GM10847 (cell line): ENCODE results near the gene CDH5.

ENCODE experiments used
- POLR2A ChIP-seq: IDR thresholded peaks from 2 replicates; pipeline ENCODE4 v1.6.1; 2011; ENCODE audit not compliant: insufficient read length; ENCODE audit errors: extremely low read depth

The CDH5 gene

DNA sequence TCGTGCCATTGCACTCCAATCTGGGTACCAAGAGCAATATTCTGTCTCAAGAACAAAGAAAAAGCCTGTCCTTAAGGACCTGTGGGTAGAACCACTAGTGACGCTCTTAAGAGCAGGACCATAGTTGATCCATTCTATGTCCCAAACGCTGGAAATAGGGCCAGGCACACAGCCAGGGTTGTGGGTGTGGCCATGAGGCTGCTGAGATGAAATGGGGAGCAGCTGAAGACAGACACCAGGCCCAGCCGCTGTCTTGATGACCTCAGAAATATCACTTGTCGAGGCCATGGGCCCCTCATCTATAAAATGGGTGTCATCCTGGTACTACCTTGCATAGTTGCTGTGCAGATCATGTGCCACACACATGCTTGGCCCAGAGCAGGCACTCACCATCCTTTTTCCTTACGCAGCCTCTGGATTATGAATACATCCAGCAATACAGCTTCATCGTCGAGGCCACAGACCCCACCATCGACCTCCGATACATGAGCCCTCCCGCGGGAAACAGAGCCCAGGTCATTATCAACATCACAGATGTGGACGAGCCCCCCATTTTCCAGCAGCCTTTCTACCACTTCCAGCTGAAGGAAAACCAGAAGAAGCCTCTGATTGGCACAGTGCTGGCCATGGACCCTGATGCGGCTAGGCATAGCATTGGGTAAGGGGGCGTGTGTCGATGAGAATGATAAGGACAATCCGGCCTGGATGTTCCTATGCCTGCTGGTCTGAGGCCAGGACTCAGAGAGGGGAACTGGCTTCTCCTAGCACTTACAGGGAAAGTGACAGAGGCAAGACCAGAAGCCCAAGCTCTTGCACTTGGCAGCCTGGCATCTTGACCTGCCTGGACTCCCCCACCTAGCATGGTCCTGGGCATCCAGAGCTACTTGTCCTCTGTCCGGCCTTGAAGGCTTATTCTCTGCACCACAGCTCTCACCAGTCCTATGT lies 25.5 kb downstream of the CDH5 start:
- TF ChIP-seq POLR2A = no peak

DNA sequence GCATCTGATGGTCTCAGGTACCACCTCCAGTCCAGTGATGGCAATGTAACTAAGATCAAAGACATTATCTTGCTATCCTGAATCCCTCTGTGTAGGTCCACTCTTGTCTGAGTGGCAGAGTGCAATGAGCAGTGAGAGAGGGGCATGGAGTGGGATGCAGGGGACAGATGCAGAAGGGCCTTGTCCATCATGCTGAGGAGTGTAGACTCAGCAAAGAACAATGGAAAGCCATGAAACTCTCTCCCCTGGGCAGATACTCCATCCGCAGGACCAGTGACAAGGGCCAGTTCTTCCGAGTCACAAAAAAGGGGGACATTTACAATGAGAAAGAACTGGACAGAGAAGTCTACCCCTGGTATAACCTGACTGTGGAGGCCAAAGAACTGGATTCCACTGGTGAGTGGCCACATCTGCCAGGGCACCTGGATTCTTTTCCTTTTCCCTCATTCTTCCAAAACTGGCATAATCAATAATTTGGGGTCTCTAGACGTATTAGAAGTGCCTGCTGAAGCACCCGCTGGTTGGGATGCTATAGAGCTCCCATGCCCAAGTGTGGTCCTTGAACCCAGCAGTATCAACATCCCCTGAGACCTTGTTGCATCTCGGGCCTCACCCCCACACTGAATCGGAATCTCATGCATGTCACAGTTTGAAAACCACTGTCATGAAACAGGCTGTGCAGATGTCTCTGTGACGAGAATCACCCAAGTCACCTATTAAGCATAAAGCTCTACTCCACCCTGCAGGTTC lies 29.5 kb downstream of the CDH5 start:
- no peak for TF ChIP-seq POLR2A

DNA sequence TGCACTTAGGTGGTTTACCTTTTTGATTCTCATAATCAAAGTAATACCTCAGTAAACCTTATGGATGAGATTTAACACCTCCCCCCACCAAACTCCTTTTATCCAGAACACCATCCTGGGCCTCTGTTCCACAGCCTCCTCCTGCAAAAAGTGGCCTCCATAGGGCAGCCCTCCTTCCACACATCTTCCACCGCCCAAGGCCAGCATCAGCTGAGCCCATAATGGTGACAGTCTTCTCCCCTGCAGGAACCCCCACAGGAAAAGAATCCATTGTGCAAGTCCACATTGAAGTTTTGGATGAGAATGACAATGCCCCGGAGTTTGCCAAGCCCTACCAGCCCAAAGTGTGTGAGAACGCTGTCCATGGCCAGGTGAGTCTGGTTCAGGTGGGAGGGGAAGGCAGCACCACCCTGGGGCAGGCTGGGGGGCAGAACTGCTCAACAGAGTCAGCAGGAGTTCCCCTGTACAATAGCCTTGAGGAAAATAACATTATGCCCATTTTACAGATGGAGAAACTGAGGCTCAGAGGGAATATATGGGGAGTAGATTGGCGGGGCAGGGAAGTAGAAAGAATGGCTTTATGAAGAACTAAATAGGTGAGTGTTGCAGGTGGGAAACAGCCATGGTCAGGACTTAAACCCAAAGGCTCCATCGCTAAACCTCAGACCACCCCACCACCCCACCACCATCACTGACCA lies 31.4 kb downstream of the CDH5 start:
- TF ChIP-seq POLR2A = no peak

DNA sequence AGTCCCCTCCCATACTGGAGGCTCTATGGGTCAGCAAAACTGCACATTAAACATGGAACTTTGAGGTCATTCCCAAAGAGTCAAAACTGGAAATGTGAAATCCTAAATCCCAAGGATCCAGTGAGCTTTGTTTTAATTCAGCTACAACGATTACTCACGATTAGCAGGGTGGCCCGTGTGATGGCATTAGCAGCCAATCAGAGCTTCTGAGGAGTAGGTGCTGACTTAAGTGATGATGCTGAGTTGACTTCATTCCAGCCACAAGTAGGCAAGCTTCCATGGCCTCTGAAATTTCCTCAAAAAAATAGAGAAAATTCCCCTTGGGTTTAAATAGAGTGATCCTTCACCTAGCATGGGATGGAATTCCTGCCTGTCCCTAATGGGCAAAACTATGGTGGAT lies 32.5 kb downstream of the CDH5 start:
- TF ChIP-seq POLR2A = no peak

DNA sequence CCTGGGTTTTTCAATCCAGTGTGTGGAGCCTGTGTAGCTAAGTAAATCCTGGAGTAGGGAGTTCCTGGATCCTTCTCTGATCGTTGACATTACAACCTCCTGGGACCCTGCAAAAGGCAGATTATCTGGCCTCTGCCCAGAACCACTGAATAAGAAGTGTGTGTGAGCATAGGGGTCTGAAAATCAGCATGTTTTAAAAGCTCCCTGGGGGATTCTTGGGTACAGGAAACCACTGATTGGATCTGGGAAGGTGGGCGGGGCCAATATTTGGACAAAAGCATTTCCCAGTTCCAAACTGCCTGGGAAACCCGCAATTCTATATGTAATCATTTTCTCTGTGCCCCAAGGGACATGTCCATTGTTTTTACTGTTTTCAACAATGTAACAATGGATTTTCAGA lies 33.4 kb downstream of the CDH5 start:
- TF ChIP-seq POLR2A = no peak

DNA sequence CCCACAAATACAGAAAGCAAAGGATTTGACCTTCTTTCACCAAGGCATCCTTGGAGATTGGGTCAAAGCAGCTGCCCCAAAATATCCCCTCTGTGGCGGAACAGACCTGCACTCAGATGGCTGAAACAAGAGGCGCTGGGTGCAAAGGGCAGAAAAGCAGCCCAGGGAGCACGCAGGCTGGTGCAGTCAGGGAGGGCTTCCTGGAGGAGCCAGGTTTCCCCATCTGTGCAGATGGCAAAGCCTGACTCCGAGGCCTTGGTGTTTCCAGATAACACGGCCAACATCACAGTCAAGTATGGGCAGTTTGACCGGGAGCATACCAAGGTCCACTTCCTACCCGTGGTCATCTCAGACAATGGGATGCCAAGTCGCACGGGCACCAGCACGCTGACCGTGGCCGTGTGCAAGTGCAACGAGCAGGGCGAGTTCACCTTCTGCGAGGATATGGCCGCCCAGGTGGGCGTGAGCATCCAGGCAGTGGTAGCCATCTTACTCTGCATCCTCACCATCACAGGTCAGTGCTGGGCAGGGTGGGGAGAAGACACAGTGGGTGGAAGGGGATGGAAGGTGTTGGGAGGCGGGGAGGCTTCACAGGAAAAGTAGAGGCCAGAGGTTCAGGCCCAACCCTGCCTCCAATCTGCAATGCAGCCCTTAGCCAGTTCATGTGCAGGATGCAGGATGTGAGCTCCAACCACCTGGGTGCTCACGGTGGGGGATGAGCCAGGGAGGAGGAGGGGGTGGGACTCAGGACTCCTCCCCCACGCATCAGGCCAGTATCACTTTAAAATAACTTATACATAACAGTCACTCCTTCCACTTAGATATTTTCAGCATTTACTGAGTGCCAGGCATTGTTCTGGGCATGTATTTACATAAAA lies 34.3 kb downstream of the CDH5 start:
- TF ChIP-seq POLR2A = no peak

DNA sequence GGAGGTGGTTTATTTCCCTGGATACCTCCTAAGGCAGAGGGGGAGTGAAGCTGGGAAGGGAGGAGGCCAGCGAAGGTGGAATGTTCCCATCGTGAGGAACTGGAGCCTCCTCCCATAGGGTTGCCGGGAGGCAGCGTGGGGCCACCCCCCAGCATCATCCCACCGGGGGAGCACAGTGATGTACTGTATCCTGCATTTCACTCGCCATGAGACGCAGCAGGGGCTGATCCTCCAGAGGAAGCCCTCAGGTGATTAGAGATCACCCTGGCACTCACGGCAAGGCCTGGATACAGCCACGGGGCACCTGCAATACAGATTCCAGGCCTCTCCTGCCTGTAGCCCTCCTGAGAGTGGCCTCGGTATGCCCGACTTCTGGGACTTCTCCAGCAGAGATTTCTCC lies 35.1 kb downstream of the CDH5 start:
- TF ChIP-seq POLR2A = no peak

DNA sequence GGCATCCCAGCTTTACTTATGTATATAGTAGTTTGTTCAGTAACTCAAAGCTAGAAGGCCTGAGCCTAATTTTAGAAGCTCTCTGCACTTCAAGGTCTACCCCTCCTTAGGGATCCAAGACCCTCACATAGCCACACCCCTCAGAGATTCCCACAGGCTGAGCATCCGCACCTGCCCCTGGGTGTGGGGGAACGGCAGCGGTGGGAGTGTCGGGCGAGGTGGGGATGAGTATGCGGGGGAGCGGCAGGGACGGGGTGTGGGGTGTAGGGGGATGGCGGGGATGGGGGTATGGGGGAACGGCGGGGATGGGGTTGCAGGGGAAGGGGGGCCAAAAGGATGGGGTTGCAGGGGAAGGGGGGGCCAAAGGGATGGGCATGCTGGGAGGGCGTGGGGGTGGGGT lies 35.7 kb downstream of the CDH5 start:
- no peak for TF ChIP-seq POLR2A

DNA sequence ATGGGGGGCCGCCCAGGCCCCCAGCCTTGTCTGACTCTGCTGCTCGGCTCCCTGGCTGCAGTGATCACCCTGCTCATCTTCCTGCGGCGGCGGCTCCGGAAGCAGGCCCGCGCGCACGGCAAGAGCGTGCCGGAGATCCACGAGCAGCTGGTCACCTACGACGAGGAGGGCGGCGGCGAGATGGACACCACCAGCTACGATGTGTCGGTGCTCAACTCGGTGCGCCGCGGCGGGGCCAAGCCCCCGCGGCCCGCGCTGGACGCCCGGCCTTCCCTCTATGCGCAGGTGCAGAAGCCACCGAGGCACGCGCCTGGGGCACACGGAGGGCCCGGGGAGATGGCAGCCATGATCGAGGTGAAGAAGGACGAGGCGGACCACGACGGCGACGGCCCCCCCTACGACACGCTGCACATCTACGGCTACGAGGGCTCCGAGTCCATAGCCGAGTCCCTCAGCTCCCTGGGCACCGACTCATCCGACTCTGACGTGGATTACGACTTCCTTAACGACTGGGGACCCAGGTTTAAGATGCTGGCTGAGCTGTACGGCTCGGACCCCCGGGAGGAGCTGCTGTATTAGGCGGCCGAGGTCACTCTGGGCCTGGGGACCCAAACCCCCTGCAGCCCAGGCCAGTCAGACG lies 36.2 kb downstream of the CDH5 start:
- TF ChIP-seq POLR2A = no peak

DNA sequence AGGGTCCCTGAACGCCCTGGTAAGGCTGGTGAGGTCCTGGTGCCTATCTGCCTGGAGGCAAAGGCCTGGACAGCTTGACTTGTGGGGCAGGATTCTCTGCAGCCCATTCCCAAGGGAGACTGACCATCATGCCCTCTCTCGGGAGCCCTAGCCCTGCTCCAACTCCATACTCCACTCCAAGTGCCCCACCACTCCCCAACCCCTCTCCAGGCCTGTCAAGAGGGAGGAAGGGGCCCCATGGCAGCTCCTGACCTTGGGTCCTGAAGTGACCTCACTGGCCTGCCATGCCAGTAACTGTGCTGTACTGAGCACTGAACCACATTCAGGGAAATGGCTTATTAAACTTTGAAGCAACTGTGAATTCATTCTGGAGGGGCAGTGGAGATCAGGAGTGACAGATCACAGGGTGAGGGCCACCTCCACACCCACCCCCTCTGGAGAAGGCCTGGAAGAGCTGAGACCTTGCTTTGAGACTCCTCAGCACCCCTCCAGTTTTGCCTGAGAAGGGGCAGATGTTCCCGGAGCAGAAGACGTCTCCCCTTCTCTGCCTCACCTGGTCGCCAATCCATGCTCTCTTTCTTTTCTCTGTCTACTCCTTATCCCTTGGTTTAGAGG lies 37.1 kb downstream of the CDH5 start:
- no peak for TF ChIP-seq POLR2A

DNA sequence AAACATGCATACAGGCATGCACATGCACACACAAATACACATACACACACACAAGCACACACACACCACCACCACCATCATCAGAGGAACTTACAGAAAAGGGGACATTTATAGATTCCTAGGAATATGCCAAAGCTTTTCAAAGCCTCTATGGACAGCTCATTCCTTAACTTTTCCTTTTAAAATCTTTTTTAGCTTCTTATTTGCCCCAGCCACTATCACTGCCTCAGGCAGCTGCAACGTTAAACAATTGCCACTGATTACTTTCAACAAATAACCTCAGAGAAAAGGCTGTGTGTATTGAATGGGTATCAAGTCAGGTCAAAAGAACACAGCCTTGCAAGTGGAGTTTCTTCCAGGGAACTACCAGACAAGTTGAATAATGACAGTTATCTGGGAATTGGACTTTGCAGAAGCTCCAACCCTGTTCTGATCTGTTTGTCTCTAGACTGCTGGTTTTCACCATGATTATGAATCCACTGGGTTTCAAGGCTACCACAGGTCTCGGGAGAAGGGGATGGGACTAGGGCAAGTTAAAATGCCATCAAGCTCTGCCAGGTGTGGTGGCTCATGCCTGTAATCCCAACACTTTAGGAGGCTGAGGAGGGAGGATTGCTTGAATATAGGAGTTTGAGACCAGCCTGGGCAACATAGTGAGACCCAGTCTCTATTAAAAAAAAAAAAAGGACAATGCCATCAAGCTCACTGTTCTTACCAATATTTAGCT lies 38.7 kb downstream of the CDH5 start:
- TF ChIP-seq POLR2A = no peak

DNA sequence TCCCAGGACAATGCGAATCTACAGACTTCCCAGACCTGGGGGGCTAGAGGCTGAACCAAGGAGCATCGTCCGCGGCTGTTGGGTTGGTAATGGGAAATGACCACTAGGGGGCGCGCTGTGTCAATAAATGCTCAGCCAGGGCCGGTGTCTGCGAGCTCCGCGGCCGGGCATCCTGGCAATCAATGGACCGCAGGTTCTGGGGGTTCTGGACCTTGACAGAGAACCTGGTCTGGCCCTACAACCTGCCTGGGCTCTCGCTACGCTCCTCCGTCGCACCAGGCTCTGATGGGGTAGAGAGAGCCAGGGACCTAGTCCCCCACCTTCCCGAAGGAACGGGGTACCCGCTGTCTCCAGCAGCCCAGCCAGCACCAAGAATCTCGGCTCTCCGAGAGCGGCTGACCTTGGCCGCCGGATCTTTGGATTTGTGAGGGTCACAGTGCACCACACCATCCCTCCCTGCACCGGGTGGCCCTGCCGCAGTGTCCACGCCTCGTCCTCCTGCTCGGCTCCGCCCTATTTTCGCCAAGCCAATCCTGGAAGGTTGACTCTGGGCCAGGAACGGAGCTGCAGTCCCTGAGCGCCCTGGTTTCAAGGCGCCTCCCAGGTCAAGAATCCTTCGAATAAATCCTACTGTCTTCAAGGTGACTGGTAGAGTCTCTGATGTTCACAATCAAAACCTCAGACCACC lies 40.2 kb downstream of the CDH5 start:
- TF ChIP-seq POLR2A = no peak

DNA sequence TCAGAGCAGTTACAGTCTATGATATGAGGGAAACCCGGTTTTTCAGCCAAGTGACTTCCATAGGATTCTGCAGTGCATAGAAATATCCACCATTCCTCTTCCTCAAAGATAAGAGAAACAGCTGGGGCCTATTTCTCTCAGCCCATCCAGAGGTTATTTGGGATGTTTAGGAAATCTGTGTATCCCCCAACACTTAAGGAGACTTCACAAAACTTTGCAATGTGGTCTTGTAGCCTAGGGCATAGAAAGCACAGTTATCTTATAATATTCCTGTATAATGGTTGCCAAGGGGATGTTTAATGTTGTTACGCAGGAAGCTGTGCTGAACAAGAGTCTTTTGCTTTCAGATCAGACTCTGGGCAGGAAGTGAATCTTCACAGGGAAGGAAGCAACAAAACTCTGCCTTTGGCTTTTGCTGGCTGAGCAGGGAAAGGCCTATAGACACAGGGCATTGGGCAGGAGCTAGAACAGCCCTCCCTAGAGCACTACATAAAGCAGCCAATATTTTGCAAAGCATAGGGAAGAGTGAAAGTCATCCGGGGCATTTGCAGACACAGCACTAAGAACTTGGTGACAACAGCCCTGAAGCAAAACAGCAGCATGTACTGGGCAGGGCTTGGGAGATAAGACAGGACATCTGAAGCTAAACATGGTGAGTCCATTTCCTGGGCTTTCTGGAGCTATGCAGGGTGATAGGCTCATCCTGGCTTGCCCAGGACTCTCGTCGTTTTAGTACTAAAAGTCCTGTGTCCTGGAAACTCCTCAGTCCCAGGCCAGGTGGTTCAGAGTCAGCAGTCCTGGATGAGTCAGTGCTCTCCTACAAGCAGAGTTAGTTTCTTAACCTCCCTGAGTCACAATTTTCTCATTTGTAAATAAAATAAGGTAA lies 41.9 kb downstream of the CDH5 start:
- no peak for TF ChIP-seq POLR2A
